Amniotic stem cell (primary cell): ENCODE data around the gene CYP20A1.
"Not testable (repeated sequence)": the region's sequence is repeated elsewhere in the genome, so short reads cannot be mapped to it uniquely, and the experiment has no call there.

Experiments used
- DNase-seq: peaks from one replicate; lab custom pipeline; 2025; lab: John Stamatoyannopoulos, UW

CYP20A1 gene

DNA sequence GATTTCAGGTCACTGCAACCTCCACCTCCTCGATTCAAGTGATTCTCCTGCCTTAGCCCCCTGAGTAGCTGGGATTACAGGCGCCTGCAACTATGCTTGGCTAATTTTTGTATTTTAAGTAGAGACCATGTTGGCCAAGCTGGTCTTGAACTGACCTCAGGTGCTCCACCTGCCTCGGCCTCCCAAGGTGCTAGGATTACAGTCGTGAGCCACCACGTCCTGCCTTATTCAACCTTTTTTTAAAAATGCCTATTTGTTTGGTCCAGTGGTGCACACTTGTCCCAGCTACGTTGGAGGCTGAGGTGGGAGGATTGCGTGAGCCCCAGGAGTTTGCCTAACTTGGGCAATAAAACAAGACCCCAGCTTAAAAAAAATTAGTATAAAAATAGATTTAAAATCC, 43.3 kb downstream of the CYP20A1 start:
- DNase-seq = no peak

DNA sequence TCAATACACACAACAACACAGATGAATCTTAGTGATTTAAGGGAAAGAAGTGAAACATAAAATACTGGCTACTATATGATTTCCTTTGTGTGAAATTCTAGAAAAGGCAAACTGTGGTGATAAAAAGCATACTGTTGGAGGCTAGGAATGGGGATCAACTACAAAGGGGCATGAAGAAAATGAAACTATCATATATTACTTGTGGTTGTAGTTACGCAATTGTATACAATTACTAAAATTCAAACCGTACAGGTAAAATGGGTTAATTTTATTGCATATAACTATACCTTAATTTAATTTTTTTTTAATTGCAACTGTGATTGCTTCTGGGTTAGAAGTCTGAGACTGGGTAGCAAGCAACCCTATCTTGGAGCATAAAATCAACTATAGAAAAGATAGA, 47.7 kb downstream of the CYP20A1 start:
- no peak for DNase-seq

DNA sequence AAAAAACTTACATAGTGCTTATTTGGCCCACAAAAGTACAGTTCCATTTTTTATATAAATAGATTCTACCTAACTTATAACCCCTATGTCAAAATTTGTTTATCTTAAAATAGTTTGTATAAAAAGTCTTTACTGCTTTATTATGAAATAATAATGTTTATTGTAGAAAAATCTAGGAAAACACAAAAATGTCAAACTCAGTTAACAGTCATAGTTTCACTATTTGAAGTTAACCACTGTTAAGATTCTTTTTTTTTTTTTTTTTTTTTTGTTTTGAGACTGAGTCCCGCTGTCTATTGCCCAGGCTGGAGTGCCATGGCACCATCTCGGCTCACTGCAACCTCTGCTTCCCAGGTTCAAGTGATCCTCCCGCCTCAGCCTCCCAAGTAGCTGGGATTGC, 62.8 kb downstream of the CYP20A1 start:
- DNase-seq = no peak

DNA sequence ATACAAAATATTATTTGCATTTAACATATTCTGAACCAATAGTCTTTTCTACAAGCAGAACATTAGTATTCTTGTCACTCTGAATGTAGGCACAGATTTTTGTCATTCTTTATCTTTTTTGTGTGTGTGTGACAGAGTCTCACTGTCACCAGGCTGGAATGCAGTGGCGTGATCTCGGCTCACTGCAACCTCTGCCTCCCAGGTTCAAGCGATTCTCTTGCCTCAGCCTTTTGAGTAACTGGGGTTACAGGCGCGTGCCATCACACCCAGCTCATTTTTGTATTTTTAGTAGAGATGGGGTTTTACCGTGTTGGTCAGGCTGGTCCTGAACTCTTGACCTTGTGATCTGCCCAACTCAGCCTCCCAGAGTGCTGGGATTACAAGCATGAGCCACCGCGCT, 63.8 kb downstream of the CYP20A1 start:
- DNase-seq = not testable (repeated sequence)

DNA sequence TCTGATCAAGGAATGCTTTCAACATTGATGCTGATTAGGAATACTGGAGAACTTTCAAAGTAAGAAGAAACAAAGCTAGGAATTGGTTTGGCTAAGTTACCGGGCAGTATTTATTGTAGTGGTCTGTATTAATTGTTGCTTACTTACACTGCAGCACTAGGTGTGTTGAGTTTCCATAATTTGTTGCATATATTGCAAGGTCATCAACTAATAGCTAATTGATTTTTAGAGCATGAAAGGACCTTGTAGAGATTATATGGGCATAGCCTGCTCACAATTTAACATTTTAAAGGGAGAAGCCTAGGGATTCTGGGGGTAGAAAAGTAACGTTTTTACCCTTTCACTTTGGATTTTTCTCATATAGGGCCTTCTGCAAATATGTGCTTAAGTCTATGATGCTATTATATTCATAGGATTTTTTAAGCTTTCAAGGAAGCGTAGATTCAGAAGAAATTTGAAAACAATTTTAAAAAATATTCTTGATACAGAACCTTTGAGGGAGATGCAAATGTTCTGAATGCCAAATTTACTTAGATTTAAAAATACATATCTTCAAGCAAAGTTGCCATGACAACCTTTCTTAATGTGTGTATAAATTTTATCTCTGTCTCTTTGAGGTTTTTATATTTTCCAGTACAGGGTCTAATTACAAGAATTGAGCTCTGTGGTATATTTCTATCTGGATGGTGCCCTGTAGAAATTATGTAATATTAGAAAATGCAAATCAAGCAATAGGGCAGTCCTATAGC, 72.0 kb downstream of the CYP20A1 start:
- DNase-seq = no peak

DNA sequence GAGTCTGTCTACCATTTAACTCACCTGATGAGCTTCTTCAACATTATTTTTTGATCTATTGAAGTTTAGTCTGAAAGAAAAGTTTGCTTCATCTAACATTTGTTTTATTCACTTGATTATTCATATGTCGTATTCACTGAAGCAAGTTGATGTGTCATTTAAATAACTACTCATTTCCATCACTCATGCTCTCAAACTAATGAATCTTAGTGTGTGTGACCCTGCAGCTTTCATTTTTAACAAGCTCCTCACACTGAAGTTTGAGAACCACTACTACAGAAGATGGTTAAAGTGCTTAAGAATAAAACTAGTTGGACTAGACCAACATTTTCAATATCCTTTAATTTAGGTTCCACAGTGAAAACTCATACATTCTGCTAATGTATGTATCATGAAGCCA, 87.5 kb downstream of the CYP20A1 start:
- no peak for DNase-seq

DNA sequence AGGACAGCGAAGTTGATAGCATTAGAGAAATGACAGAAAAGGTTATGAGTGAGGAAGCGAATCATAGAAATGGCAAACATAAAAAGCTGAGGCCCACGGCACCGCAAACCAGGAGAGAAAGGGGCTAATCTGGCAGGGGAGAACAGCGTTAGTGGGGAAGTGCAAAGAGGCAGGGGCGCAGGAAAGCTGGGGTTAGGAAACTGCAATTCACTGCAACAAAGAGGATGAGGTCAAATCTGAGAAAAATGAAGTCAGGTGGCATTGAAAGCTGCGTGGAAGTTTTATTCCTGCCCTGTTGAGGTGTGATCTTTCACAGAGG, 88.7 kb downstream of the CYP20A1 start:
- no peak for DNase-seq

DNA sequence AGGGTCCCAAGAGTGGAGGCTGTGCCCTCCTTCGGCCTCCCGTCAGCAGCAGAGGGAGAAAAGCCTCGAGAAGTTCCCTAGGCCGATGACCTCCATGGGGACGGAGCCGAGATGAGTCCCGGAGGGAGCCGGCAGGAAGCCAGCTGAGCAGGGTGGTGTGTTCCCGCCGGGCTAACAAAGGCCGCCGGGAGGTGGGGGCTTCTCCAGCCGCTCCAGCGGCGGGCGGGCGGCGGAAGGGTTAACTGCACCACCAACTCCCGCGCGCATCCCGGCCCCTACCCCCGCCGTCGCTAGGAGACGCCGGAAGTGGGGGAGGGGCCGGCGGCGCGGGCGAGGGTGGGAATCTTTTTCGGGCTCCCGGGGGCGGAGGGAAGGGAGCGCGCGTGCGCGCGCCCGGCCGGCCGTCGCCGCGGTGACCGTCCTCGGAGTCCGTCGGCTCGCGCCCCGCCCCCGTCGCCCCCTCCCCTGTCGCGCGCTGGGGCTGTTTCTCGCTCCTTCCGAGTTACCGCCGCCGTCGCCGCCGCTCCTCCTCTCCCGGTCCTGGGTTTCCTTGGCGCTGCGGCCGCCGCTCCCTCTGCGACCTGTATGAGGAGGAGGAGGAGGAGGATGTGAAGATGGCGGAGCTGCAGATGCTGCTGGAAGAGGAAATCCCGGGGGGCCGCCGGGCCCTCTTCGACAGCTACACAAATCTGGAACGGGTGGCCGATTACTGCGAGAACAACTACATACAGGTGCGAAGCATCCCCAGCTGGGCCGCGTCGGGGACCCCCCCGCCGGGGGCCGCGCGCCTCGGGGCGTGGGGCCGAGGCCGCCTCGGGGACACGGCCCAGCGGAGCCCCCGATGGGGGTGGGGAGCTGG, 89.3 kb downstream of the CYP20A1 start, which contains the start of gene ABI2:
ABI2 (plus strand) TSS at position 494 of the 859 bp plus-strand sequence; CDS start at position 615, 121 bp downstream.
- DNase-seq = peak; percentile 45

DNA sequence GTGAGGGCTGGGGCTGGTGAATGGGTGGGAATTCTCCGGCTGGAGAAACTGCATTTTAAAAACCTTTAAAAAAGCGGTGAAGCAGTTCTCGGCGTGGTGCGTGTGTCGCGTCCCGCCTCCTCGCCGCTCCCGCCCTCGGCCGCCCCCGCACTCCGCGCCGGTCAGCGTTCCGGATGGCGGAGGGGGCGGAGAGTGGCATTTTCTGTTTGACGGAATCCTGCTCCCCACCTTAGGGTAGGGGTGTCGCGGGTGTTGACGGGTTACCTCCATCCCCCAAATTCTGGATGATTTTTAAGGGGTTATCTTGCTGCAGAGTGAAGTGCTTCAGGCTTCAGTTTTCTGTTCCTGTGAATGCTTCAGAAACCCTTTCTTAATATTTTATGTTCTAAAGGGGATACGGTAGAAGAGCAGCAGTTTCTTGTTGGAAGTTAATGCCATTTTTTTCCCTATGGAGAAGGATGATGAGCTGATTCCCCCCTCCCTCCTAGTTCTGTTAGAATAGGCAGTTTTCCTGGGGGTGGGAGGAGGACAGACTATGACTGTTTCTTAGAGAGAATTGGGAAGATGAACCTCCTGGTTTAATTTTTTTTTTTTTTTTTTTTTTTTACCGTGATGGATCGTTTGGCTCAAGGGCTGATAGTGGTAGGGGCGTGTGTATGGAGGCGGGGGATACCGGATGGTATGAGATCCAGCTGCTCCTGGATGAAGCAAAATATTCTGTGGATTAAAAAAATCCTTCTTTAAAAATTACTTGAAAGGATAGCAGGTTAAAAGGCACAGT, 90.1 kb downstream of the CYP20A1 start:
- DNase-seq = peak; percentile 45

DNA sequence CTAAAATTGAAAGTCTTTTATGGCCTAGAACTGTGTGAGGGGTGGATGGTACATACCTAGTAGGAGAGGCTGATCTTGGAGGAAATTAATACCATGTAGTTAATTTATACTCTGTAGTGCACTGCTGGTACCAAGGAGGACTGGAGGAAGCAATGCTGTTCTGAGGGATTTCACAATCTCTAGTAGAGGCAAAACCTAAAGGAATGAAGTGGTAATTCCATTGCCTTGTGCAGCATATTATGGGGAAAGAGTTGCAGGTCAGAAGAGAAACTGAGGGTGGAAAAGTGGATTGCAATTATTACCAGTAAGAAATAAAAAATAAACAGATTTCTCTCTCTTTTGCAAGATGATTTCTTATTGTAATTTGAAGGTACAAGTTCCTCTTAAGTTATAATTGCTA, 91.6 kb downstream of the CYP20A1 start:
- no peak for DNase-seq

DNA sequence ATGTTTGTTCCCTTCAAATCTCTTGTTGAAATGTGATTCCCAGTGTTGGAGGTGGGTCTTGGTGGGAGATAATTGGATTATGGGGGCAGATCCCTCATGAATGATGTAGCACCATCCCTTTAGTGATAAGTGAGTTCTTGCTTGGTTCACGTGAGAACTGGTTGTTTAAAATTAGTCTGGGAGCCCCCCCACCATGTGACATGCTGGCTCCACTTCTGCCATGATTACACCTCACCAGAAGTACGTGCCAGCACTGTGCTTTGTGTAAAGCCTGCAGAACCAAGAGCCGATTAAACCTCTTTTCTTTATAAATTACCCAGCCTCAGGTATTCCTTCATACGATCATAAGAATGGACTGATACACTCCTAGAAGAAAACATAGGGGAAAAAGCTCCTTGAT, 99.5 kb downstream of the CYP20A1 start:
- DNase-seq = no peak

DNA sequence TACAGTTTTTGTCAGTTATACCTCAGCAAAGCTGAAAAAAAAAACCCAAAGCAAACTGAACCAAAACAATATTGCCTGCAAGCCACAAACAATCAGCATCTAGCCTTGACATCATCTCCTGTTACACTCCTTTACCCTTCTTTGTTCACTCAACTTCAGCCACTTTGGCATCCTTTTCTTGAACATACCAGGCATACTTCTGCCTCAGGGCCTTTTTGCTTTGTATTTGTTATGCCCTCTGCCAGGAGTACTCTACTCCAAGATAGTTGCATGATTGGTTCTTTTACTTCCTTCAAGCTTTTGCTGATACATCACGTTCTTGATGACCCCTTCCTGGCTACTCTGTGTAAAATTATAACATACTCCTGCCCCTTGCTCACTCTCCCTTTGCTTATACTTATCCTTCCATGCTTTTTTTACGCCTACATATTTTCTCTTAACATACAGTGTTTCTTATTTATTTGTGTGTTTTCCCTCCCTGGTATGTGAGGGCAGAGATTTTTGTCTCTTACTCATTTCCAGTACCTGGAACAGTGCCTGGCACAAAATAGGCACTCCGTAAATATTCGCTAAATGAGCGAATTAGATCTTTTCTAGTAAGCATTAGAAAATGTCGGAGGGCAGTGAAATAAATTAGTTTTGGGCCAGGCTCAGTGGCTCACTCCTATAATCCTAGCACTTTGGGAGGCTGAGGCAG, 102.1 kb downstream of the CYP20A1 start:
- peak; percentile 38 for DNase-seq

DNA sequence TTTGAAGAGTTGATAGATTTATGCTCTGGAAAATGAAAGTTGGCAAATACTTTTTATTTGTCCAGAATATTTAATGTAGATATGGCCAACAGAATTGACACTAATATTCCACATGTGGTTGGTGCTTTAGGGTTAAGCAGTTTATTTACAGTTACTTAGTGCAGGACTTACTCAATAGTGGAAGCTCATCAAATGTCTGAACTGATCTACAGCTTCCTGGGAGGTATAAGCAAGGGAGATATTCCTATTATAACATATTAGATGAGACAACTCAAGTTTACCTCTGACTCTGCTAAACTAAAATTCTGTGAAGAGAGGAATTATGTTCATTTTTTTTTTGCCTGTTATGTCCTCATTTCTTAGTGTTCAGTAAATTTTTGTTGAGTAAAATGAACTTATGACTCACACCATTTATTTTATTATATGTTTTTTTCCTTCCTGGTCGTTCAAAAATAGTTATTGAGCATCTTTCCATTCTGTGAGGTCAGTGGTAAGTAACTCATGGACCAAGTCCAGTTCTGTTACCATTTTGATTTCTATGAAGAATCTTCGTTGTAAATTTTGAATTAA, 103.0 kb downstream of the CYP20A1 start:
- no peak for DNase-seq

DNA sequence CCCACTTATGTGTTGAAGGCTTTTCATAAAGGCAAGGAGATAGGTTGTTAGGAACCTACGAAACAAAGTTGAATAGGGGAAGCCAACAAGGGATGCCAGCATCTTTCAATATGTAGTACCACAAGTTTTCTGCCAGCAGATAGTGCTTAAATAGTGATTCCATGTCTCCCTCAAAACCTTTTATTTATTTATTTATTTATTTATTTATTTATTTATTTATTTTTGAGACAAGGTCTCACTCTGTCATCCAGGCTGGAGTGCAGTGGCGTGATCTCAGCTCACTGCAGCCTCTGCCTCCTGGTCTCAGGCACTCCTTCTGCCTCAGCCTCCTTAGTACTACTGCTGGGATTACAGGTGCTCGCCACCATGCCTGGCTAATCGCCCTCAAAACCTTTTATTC, 103.6 kb downstream of the CYP20A1 start:
- DNase-seq = not testable (repeated sequence)

DNA sequence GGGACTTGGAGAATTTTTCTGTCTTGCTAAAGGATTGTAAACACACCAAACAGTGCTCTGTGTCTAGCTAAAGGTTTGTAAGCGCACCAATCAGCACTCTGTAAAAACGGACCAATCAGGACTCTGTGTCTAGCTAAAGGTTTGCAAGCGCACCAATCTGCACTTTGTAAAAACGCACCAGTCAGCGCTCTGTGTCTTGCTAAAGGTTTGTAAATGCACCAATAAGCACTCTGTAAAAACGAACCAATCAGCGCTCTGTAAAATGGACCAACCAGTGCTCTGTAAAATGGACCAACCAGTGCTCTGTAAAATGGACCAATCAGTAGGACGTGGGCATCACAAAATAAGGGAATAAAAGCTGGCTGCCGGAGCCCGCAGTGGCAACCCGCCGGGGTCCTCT, 105.8 kb downstream of the CYP20A1 start:
- DNase-seq = no peak

DNA sequence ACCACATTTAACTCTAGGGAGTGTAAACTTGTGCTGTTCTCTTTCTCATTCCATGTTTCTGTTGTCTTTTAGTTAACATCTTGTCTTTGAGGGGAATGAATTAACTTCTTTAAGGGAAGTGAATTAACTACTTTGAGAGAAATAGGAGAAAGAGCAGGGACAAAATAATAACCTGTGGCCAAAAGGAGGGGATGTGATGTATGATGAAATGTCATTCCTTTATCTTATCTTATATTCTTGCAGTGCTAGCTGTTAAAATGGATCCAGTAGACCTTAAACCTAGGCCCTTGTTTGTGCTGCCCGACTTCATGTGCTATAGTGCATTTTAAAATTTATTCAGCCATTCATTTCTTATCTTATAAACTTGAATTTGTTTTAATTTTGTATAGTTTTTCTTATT, 107.8 kb downstream of the CYP20A1 start:
- DNase-seq = no peak

DNA sequence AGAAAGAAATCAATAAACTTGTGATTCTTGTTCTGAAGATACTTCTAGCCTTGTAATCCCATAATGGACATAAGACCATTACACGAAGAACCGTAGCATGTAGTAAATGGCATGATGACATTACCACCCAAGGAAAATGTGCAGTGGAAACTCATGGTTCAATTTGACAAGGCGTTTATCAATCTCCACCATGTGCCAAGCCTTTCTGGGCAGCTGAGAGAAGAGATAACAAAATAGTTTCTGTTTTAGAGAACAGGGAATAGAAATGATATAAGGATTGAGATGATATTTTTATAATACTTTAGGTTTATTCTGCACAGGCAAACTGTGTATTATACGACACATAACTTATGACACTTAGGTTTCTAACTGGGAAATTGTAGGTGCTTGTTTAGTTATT, 108.6 kb downstream of the CYP20A1 start:
- DNase-seq = no peak

DNA sequence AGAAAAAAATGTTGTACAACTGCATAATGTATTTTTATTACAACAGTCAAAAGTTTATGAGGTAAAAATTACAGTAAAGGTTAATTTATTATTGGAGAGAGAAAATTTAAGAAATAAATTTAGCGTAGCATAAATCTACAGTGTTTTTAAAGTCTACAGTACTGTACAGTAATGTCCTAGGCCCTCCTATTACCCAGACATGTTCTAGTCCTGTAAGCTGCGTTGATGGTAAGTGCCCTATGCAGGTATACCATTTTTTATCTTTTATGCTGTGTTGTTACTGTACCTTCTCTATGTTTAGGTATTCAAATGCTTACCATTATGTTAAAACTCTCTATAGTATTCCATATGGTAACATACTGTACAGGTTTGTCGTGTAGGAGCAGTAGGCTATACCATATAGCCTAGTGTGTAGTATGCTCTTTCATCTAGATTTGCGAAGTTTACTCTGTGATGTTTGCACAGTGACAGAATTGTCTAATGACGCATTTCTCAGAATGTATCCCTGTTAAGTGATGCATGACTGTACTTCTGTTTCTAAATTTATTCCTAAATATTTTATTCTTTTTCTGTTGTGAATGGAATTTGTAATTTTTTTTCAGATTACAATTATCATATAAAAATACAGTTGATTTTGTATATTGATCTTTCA, 113.9 kb downstream of the CYP20A1 start:
- no peak for DNase-seq

DNA sequence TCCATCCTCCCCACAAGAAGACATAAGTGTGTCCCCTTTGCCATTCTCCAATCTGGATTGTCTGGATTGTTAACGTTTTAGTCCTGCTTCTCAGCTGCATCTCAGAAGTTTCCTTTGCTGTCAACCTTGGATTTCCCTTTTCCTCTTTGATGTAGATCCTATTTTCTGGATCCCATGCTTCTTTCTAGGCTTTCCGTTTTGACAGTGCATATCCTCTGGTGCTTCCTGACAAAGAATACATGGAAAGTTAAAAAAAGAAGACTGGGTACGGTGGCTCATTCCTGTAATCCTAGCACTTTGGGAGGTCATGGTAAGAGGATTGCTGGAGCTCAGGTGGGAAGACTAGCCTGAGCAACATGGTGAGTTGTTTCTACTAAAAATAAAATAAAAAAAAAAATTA, 116.1 kb downstream of the CYP20A1 start:
- DNase-seq = no peak
